Brain microvascular endothelial cell (primary cell): ENCODE results near the gene TADA2A.
A peak's percentile ranks its signal among the peaks of the same experiment; 100 is the strongest.
"Not testable (repeated sequence)": the region's sequence is repeated elsewhere in the genome, so short reads cannot be mapped to it uniquely, and the experiment has no call there.

Experiments
- DNase-seq: peaks from one replicate; pipeline ENCODE4 v3.0.0-alpha.2; 2020
- H3K27ac ChIP-seq: fragments of 250-450 bp; sonication (Bioruptor Pico); 2 replicates; pipeline ENCODE4 v1.5.1; 2020; ENCODE audit warnings: mild to moderate bottlenecking, moderate library complexity
- H3K27me3 ChIP-seq: fragments of 250-450 bp; sonication (Bioruptor Pico); replicated peaks from 2 replicates; pipeline ENCODE4 v1.5.1; 2020; ENCODE audit warnings: mild to moderate bottlenecking
- H3K36me3 ChIP-seq: fragments of 250-450 bp; sonication (Bioruptor Pico); replicated peaks from 2 replicates; pipeline ENCODE4 v1.5.1; 2020; ENCODE audit warnings: mild to moderate bottlenecking
- H3K4me3 ChIP-seq: 2 replicates; pipeline ENCODE4 v1.5.1; 2011; ENCODE audit warnings: low read depth, mild to moderate bottlenecking, control low read depth, low read length, moderate library complexity
- CTCF ChIP-seq: IDR thresholded peaks from 2 replicates; pipeline ENCODE4 v1.5.1; 2011; ENCODE audit warnings: low read depth, mild to moderate bottlenecking, moderate library complexity, low read length, control low read depth, inconsistent platforms; ENCODE audit errors: missing control alignments
- in situ Hi-C: cut with HindIII; loops from 2 replicates; pipeline ENCODE4 v1.10.0; 2017; ENCODE audit warnings: low sequenced_read_pairs, low pct_ligation_motif_present

Gene TADA2A

DNA sequence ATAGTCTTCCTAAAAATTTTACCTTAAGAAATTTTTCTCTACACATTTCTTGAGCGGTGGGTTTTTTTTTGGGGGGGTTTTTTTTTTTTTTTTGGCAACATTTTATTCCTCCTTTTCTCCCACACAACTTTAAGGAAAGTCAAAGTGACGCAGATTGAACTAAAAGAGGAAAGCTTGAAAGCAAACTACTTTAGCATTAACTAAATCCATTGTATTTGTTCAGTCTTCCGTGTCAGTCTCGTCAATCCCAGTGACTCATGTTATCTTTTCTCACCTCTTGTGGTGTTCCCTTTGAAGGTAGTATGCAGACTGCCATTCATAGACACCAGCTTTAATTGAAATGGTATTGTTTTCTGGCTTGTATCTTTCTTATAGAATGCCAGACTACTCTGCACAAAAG lies 39.3 kb downstream of the TADA2A start:
- in situ Hi-C loops: no loop called here
- peaks cover 26% of the 10 kb centered on the region for H3K36me3 ChIP-seq
- DNase-seq: no peak

GRCh38 chr17:37447641-37448040 lies 41.0 kb downstream of the TADA2A start:
- no peak overlapping the region for H3K27ac ChIP-seq
- peak; percentile 14 for DNase-seq
- TF ChIP-seq CTCF: no peak
- in situ Hi-C loops: no loop called here
- peaks cover 15% of the 10 kb centered on the region for H3K36me3 ChIP-seq
- no peaks in the 10 kb centered on the region for H3K27me3 ChIP-seq
- no peak overlapping the region for H3K4me3 ChIP-seq

More for the DNA sequence above, 39.3 kb downstream of the TADA2A start:
- no peak for TF ChIP-seq CTCF
- Histone ChIP-seq H3K27ac (no peak overlapping the region), H3K4me3 (no peak overlapping the region), H3K27me3 (no peaks in the 10 kb centered on the region)

GRCh38 chr17:37450112-37450511 lies 43.4 kb downstream of the TADA2A start:
- in situ Hi-C loops: no loop called here
- H3K27me3 ChIP-seq: no peaks in the 10 kb centered on the region
- TF ChIP-seq CTCF: no peak
- no peaks in the 10 kb centered on the region for H3K36me3 ChIP-seq
- DNase-seq: no peak
- no peak overlapping the region for H3K4me3 ChIP-seq
- no peak overlapping the region for H3K27ac ChIP-seq

GRCh38 chr17:37457801-37458200 lies 51.1 kb downstream of the TADA2A start:
- in situ Hi-C loops: not testable (repeated sequence)

DNA sequence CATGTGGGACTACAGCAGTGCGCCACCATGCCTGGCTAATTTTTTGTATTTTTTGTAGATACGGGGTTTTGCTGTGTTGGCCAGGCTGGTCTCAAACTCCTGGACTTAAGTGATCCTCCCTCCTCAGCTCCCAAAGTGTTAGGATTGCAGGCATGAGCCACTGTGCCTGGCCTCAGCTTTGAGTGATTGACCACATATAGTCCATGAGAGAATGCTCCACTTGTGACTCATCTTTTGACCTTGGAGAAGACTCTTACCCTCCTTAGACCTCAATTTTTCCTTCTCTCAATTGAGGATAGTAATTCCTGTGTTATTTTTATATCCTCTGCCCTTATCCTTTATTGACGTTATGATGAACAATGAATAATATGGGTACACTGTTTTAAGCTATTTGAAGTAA lies 52.1 kb downstream of the TADA2A start:
- TF ChIP-seq CTCF: no peak
- Histone ChIP-seq H3K4me3 (no peak overlapping the region), H3K27me3 (no peaks in the 10 kb centered on the region), H3K27ac (peak overlapping the region; percentile 47), H3K36me3 (no peaks in the 10 kb centered on the region)
- in situ Hi-C loops: no loop called here
- DNase-seq: peak; percentile 79

More at GRCh38 chr17:37457801-37458200, 51.1 kb downstream of the TADA2A start:
- not testable (repeated sequence) for H3K27me3 ChIP-seq, H3K4me3 ChIP-seq, DNase-seq, H3K36me3 ChIP-seq, H3K27ac ChIP-seq

DNA sequence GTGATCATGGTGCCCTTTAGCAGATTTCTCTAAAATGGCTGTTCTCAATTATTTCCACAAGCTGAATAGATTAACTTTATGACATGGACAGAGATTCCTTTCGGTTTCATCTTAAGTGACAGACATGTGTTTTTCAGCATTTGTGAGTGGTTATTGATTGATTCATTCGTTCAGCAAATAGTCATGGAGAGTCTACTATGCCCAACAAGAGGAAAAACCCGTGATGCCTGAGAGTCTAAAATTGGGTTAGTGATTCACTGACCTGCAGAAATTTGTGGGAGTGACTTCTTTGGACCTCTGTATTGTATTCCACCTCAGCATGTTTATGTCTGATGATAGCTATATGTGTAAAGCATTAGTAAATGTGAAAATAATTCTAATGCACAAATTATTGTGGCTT lies 55.0 kb downstream of the TADA2A start:
- Histone ChIP-seq H3K36me3 (peaks cover 9% of the 10 kb centered on the region), H3K27ac (no peak overlapping the region), H3K4me3 (no peak overlapping the region), H3K27me3 (no peaks in the 10 kb centered on the region)
- TF ChIP-seq CTCF: no peak
- no peak for DNase-seq
- in situ Hi-C loops: no loop called here
